GM12878 (cell line): Measurements from ENCODE around the gene JRKL.

ENCODE experiments used
- EGR1 ChIP-seq, 2 experiments: IDR thresholded peaks; 1 replicate in 1 of 2; 2 replicates in 1 of 2; pipeline ENCODE4 v1.6.1; 2011 to 2012; ENCODE audit warnings: low read depth in 2 of 2, low read length in 2 of 2, borderline replicate concordance in 1 of 2, mild to moderate bottlenecking in 1 of 2, moderate library complexity in 1 of 2
- EZH2 ChIP-seq: IDR thresholded peaks from 2 replicates; pipeline ENCODE4 v1.6.1; 2012; ENCODE audit warnings: low read depth, mild to moderate bottlenecking, control low read depth, inconsistent platforms, low read length, borderline replicate concordance; ENCODE audit not compliant: control insufficient read depth
- FOXK2 ChIP-seq: fragments of 450-650 bp; IDR thresholded peaks from 2 replicates; pipeline ENCODE4 v1.6.1; 2017; ENCODE audit warnings: mild to moderate bottlenecking, moderate library complexity
- NR2C2 ChIP-seq: IDR thresholded peaks from 2 replicates; pipeline ENCODE4 v1.6.1; 2011; ENCODE audit warnings: borderline replicate concordance, low read depth; ENCODE audit not compliant: control insufficient read depth, insufficient read length
- POLR2A ChIP-seq: IDR thresholded peaks from 2 replicates; pipeline ENCODE4 v1.6.1; 2011; ENCODE audit warnings: low read depth, mild to moderate bottlenecking, low read length
- RAD21 ChIP-seq: IDR thresholded peaks from 2 replicates; pipeline ENCODE4 v1.6.1; 2011; ENCODE audit warnings: mild to moderate bottlenecking, low read depth, low read length, moderate library complexity; ENCODE audit not compliant: insufficient read depth
- RFX5 ChIP-seq: IDR thresholded peaks from 2 replicates; pipeline ENCODE4 v1.6.1; 2011; ENCODE audit warnings: low read depth, low read length, improper control_type of control experiment
- SIN3A ChIP-seq: IDR thresholded peaks from 2 replicates; pipeline ENCODE4 v1.6.1; 2012; ENCODE audit warnings: low read depth, low read length, improper control_type of control experiment
- SPI1 ChIP-seq: IDR thresholded peaks from 2 replicates; pipeline ENCODE4 v1.6.1; 2011; ENCODE audit warnings: low read depth, mild to moderate bottlenecking, low read length, moderate library complexity, borderline replicate concordance; ENCODE audit not compliant: insufficient read depth
- TF ChIP-seq, protein P1 (sequence below): IDR thresholded peaks from 2 replicates; pipeline ENCODE4 v1.6.1; 2012; ENCODE audit warnings: mild to moderate bottlenecking, low read depth, low read length
- TF ChIP-seq, protein P2 (sequence below), 3 experiments: IDR thresholded peaks in 2 of 3; conservative IDR thresholded peaks in 1 of 3; 2 replicates each; pipeline ENCODE4 v1.5.1; 2011; ENCODE audit warnings: low read depth in 3 of 3, low read length in 3 of 3, mild to moderate bottlenecking in 3 of 3, control low read depth in 2 of 3, moderate library complexity in 2 of 3, inconsistent platforms in 1 of 3, mixed read lengths in 1 of 3; ENCODE audit not compliant: control insufficient read depth in 2 of 3, insufficient read depth in 1 of 3; ENCODE audit errors: extremely low read depth in 1 of 3

DNA sequence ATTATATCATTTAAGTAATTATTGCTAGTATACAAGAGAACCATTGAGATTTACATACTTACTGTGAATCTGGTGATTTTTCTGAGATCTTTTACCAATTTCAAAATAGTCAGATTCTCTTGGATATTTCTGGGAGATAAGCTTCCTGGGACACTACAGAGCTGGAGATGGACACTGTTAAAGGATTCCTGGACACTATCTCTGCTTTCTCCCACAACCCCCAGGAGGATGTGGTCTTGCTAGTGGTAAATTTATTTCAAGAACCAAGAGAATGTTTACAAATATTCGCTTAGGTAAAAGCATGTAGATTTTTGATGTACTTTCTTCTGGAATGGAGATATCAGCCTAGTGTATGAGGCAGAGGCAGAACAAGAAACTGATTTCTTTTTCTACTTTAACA, 13.0 kb upstream of the JRKL start:
- no peak for TF ChIP-seq EZH2
- no peak for TF ChIP-seq FOXK2
- TF ChIP-seq SPI1 = no peak
- TF ChIP-seq EGR1 (IDR thresholded peaks at IDR 0.05; ENCODE audit: borderline replicate concordance in 1 of 2, low read depth in 2 of 2, low read length in 2 of 2) = no peak
- TF ChIP-seq, protein P1, sequence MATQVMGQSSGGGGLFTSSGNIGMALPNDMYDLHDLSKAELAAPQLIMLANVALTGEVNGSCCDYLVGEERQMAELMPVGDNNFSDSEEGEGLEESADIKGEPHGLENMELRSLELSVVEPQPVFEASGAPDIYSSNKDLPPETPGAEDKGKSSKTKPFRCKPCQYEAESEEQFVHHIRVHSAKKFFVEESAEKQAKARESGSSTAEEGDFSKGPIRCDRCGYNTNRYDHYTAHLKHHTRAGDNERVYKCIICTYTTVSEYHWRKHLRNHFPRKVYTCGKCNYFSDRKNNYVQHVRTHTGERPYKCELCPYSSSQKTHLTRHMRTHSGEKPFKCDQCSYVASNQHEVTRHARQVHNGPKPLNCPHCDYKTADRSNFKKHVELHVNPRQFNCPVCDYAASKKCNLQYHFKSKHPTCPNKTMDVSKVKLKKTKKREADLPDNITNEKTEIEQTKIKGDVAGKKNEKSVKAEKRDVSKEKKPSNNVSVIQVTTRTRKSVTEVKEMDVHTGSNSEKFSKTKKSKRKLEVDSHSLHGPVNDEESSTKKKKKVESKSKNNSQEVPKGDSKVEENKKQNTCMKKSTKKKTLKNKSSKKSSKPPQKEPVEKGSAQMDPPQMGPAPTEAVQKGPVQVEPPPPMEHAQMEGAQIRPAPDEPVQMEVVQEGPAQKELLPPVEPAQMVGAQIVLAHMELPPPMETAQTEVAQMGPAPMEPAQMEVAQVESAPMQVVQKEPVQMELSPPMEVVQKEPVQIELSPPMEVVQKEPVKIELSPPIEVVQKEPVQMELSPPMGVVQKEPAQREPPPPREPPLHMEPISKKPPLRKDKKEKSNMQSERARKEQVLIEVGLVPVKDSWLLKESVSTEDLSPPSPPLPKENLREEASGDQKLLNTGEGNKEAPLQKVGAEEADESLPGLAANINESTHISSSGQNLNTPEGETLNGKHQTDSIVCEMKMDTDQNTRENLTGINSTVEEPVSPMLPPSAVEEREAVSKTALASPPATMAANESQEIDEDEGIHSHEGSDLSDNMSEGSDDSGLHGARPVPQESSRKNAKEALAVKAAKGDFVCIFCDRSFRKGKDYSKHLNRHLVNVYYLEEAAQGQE = no peak
- TF ChIP-seq SIN3A = no peak
- TF ChIP-seq NR2C2 = no peak
- TF ChIP-seq RAD21 = no peak
- TF ChIP-seq, protein P2, sequence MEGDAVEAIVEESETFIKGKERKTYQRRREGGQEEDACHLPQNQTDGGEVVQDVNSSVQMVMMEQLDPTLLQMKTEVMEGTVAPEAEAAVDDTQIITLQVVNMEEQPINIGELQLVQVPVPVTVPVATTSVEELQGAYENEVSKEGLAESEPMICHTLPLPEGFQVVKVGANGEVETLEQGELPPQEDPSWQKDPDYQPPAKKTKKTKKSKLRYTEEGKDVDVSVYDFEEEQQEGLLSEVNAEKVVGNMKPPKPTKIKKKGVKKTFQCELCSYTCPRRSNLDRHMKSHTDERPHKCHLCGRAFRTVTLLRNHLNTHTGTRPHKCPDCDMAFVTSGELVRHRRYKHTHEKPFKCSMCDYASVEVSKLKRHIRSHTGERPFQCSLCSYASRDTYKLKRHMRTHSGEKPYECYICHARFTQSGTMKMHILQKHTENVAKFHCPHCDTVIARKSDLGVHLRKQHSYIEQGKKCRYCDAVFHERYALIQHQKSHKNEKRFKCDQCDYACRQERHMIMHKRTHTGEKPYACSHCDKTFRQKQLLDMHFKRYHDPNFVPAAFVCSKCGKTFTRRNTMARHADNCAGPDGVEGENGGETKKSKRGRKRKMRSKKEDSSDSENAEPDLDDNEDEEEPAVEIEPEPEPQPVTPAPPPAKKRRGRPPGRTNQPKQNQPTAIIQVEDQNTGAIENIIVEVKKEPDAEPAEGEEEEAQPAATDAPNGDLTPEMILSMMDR (IDR thresholded peaks at IDR 0.05 in 2 of 3, conservative IDR thresholded peaks at IDR 0.05 in 1 of 3; ENCODE audit: control insufficient read depth in 2 of 3, extremely low read depth in 1 of 3, insufficient read depth in 1 of 3, low read depth in 3 of 3, low read length in 3 of 3) = no peak
- TF ChIP-seq RFX5 = no peak
- no peak for TF ChIP-seq POLR2A
